BE2C (cell line): ENCODE results near the gene RNF182.
"Not testable (repeated sequence)": the region's sequence is repeated elsewhere in the genome, so short reads cannot be mapped to it uniquely, and the experiment has no call there.

Source experiments
- DNase-seq: peaks from one replicate; pipeline ENCODE4 v3.0.0-alpha.2; 2020
- H3K27me3 ChIP-seq: fragments of 250-450 bp; sonication (Bioruptor Pico); 2 replicates; pipeline ENCODE4 v1.5.1; 2020; ENCODE audit warnings: mild to moderate bottlenecking
- H3K36me3 ChIP-seq: fragments of 250-450 bp; sonication (Bioruptor Pico); 2 replicates; pipeline ENCODE4 v1.5.1; 2020; ENCODE audit warnings: mild to moderate bottlenecking
- H3K4me1 ChIP-seq: fragments of 250-450 bp; sonication (Bioruptor Pico); 2 replicates; pipeline ENCODE4 v1.5.1; 2020
- H3K4me3 ChIP-seq: 2 replicates; pipeline ENCODE4 v1.5.1; 2011; ENCODE audit warnings: low read depth, low read length
- H3K9me3 ChIP-seq: fragments of 250-450 bp; sonication (Bioruptor Pico); 2 replicates; pipeline ENCODE4 v1.5.1; 2020
- CTCF ChIP-seq: IDR thresholded peaks from 2 replicates; pipeline ENCODE4 v1.5.1; 2012; ENCODE audit warnings: mild to moderate bottlenecking, low read depth, low read length

The RNF182 gene

DNA sequence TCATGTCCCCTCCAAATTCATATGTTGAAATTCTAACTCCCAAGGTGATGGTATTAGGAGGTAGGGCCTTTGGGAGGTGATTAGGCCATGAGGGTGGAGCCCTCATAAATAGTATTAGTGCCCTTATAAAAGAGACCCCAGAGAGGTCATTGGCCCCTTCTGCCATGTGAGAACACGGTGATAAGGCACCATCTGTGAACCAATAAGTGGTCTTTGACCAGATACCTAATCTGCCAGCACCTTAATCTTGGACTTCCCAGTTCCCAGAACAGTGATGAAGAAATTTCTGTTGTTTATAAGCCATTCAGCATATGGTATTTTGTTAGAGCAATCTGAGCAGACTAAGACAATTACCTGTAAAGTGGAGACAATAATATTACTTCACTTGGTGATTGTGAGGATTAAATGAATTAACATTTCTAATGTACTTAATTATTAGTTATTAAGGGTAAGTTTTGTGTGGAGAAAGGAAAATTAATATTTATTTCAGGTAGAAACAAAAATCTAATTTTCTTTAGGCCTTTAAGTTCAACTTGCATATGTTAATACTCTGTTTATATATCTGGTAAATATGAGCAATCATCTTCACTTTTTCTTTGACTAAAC, 7.1 kb downstream of the RNF182 start:
- H3K9me3 ChIP-seq = no peaks in the 10 kb centered on the region
- no peaks in the 10 kb centered on the region for H3K4me1 ChIP-seq
- no peak overlapping the region for H3K4me3 ChIP-seq
- peaks cover 5% of the 10 kb centered on the region; the same call in 1 of the 2 replicates for H3K27me3 ChIP-seq
- H3K36me3 ChIP-seq = no peaks in the 10 kb centered on the region
- TF ChIP-seq CTCF = no peak
- no peak for DNase-seq

DNA sequence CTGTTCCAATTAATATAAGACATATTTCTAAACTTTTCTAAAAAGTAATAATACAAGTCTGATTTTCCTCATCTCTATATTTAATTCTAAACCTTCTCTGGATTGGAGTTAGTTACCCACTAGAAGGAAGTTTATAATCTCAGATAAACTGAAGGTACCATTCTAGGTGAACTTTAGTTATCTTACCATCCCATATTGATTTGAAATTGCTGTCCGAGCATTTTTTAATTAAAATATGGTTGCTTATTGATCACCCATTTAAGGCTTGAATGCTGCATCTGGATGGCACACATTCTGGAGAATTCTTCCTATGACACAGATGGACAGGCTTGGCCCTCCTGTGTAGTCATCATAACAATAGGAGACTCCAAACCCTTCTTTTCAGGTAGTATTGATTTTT, 8.0 kb downstream of the RNF182 start:
- H3K4me3 ChIP-seq = no peak overlapping the region
- TF ChIP-seq CTCF = no peak
- H3K4me1 ChIP-seq = no peaks in the 10 kb centered on the region
- H3K36me3 ChIP-seq = no peaks in the 10 kb centered on the region
- H3K27me3 ChIP-seq = no peaks in the 10 kb centered on the region; the same call in 1 of the 2 replicates
- no peaks in the 10 kb centered on the region for H3K9me3 ChIP-seq
- DNase-seq = no peak

GRCh38 chr6:13934721-13935120, 10.0 kb downstream of the RNF182 start:
- TF ChIP-seq CTCF = no peak
- no peaks in the 10 kb centered on the region for H3K9me3 ChIP-seq
- H3K4me3 ChIP-seq = no peak overlapping the region
- H3K27me3 ChIP-seq = no peaks in the 10 kb centered on the region; the same call in 1 of the 2 replicates
- H3K4me1 ChIP-seq = no peaks in the 10 kb centered on the region
- no peak for DNase-seq
- no peaks in the 10 kb centered on the region for H3K36me3 ChIP-seq

- H3K36me3 ChIP-seq = no peaks in the 10 kb centered on the region
- no peak for TF ChIP-seq CTCF
- no peaks in the 10 kb centered on the region; the same call in 1 of the 2 replicates for H3K27me3 ChIP-seq
- no peaks in the 10 kb centered on the region for H3K4me1 ChIP-seq
- no peak overlapping the region for H3K4me3 ChIP-seq
- no peak for DNase-seq
- no peaks in the 10 kb centered on the region for H3K9me3 ChIP-seq
Measured at GRCh38 chr6:13935190-13935880, 10.6 kb downstream of the RNF182 start.

DNA sequence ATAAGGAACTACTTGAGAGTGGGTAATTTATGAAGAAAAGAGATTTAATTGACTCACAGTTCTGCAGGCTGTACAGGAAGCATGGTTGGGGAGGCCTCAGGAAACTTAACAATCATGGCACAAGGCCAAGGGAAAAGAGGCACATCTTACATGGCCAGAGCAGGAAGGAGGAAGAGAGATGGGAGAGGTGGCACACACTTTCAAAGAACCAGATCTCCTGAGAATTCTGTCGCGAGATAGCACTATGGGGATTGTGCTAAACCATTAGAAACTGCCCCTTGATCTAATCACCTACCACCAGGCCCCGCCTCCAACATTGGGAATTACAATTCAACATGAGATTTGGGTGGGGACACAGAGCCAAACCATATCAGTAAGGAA, 11.1 kb downstream of the RNF182 start:
- not testable (repeated sequence) for H3K4me1 ChIP-seq, H3K9me3 ChIP-seq, H3K4me3 ChIP-seq, H3K36me3 ChIP-seq, H3K27me3 ChIP-seq, DNase-seq

GRCh38 chr6:13941902-13942301, 17.1 kb downstream of the RNF182 start:
- TF ChIP-seq CTCF = no peak
- H3K36me3 ChIP-seq = no peaks in the 10 kb centered on the region
- H3K9me3 ChIP-seq = no peaks in the 10 kb centered on the region
- H3K27me3 ChIP-seq = no peaks in the 10 kb centered on the region
- no peak for DNase-seq
- no peaks in the 10 kb centered on the region for H3K4me1 ChIP-seq
- H3K4me3 ChIP-seq = no peak overlapping the region
